Inferior parietal cortex (tissue), 1 donor: ENCODE data around the gene DHRS4L2.
A peak's percentile ranks its signal among the peaks of the same experiment; 100 is the strongest.
"Not testable (repeated sequence)": the region's sequence is repeated elsewhere in the genome, so short reads cannot be mapped to it uniquely, and the experiment has no call there.

ENCODE experiments used
- DNase-seq: peaks from one replicate; pipeline ENCODE4 v3.0.0-alpha.2; 2016; ENCODE audit errors: extremely low spot score

DHRS4L2 gene

GRCh38 chr14:24018978-24019377 lies 30.2 kb downstream of the DHRS4L2 start:
- not testable (repeated sequence) for DNase-seq

- not testable (repeated sequence) for DNase-seq
Observed at GRCh38 chr14:24019944-24020343, 31.2 kb downstream of the DHRS4L2 start.

- DNase-seq, result not testable (repeated sequence)
Observed at GRCh38 chr14:24020520-24020919, 31.8 kb downstream of the DHRS4L2 start.

- DNase-seq, result not testable (repeated sequence)
Observed at GRCh38 chr14:24024939-24025418, 36.2 kb downstream of the DHRS4L2 start.

- not testable (repeated sequence) for DNase-seq
Observed at GRCh38 chr14:24029687-24030086, 41.0 kb downstream of the DHRS4L2 start.

GRCh38 chr14:24031331-24031730 lies 42.6 kb downstream of the DHRS4L2 start:
- DNase-seq, result not testable (repeated sequence)

GRCh38 chr14:24032727-24033418 lies 44.1 kb downstream of the DHRS4L2 start:
- no peak for DNase-seq

- DNase-seq, result not testable (repeated sequence)
Observed at GRCh38 chr14:24035769-24036168, 47.0 kb downstream of the DHRS4L2 start.

GRCh38 chr14:24036169-24036962 lies 47.6 kb downstream of the DHRS4L2 start:
- DNase-seq, result peak; percentile 68

- not testable (repeated sequence) for DNase-seq
Observed at GRCh38 chr14:24036963-24037657, 48.4 kb downstream of the DHRS4L2 start.

- DNase-seq, result no peak
Observed at GRCh38 chr14:24037658-24038037, 48.9 kb downstream of the DHRS4L2 start.

- no peak for DNase-seq
Observed at GRCh38 chr14:24038686-24039085, 50.0 kb downstream of the DHRS4L2 start.

GRCh38 chr14:24040692-24041091 lies 52.0 kb downstream of the DHRS4L2 start:
- DNase-seq, result no peak

GRCh38 chr14:24042746-24043145 lies 54.0 kb downstream of the DHRS4L2 start:
- DNase-seq, result no peak

- not testable (repeated sequence) for DNase-seq
Observed at GRCh38 chr14:24049002-24049401, 60.3 kb downstream of the DHRS4L2 start.

GRCh38 chr14:24050753-24051152 lies 62.0 kb downstream of the DHRS4L2 start:
- not testable (repeated sequence) for DNase-seq

GRCh38 chr14:24051176-24051788 lies 62.6 kb downstream of the DHRS4L2 start:
- DNase-seq, result no peak

GRCh38 chr14:24051789-24052655 lies 63.3 kb downstream of the DHRS4L2 start, which contains the start of gene CARMIL3:
Gene CARMIL3 (plus strand): TSS chr14:24052009. CDS start chr14:24052154, 145 bp downstream.
- DNase-seq, result peak; percentile 70

GRCh38 chr14:24052656-24053547 lies 64.2 kb downstream of the DHRS4L2 start:
- peak; percentile 48 for DNase-seq
